ENCODE data around the gene MKI67.

- TF ChIP-seq POLR2AphosphoS5 (IDR thresholded peaks at IDR 0.05; ENCODE audit: borderline replicate concordance, low read depth, low read length) (no peak), EZH2 (IDR thresholded peaks at IDR 0.05) (no peak), FOXP2 (optimal IDR thresholded peaks at IDR 0.05; ENCODE audit: control extremely low read depth, extremely low read length, insufficient read depth) (no peak)
These were observed 21.4 kb upstream of the MKI67 start for GRCh38 chr10:128147669-128148068.
